NCI-H1436 treated with DMSO at 0.1 percent for 48 hours (cell line): Measurements from ENCODE around the gene ITIH2.
"Not testable (repeated sequence)": the region's sequence is repeated elsewhere in the genome, so short reads cannot be mapped to it uniquely, and the experiment has no call there.

Experiments used
- DNase-seq: peaks from one replicate; lab custom pipeline; 2025; lab: John Stamatoyannopoulos, UW

ITIH2 gene

DNA sequence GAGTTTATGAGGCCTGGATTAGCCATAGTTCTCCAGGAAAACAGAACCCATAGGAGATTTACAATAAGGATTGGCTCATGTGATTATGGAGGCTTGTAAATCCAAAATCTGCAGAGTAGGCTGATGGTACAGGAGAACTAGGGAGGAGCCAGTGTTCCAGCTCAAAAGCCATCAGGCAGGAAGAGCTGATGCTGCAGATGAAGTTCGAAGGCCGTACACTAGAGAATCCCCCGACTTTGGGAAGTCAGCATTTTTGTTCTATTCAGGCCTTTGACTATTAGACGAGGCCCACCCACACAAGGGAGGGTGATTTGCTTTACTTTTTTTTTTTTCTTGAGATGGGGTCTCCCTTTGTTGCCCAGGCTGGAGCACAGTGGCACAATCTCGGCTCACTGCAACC, 47.1 kb downstream of the ITIH2 start:
- no peak for DNase-seq

DNA sequence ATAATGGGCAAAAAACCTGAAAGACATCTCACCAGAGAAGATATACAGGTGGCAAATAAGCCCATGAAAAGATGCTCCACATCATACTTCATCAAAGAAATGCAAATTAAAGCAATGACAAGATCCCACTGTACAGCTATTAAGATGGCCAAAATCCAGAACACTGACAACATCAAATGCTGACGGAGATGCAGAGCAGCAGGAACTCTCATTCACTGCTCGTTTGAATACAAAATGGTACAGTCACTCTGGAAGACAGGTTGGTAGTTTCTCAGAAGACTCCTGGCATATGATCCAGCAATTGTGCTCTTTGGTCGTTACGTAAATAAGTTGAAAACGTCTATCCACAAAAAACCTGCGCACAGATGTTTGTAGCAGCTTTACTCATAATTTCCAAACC, 49.1 kb downstream of the ITIH2 start:
- no peak for DNase-seq

DNA sequence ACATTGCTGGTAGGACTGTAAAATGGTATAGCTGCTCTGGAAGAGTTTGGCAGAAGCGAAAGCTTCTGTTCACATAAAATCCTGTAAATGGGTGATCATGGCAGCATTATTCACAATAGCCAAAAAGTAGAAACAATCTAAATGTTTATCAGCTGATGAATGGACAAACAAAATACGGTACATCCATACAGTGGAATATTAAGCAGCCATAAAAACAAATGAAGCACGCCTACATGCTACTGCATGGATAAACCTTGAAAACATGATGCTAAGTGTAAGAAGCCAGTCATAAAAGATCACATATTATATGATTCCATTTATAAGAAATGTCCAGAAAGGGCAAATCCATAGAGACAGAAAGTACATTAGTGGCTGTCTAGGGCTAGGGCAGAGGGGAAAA, 52.0 kb downstream of the ITIH2 start:
- DNase-seq, result no peak

DNA sequence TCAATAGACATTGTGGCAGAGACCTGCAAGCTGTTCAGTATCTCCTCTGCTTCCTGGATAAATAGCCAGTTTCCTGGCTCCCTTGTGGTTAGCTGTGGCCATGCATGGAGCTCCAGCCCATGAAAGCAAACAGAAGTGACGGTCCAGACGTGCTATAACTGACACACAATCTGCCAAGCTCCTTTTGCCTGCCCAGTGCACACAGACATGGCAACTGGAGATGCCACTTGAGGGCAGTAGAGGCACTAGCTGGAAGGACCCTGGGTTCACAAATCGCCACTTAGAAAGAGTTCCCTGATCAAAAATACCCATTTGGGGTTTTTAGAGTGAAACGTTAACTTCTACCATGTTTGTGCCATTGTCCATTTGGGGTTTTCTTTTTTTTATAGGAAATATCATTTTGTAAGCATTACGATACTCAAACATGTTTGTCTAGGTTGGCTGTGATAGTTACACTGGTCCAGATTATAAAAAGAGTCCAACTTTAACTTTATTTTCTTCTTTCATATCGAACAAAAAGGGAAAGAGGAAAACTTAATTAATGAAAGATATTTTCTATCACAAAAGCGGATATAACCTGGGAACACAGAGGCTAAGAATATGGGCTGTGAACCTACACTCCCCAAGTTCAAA, 53.4 kb downstream of the ITIH2 start:
- no peak for DNase-seq

DNA sequence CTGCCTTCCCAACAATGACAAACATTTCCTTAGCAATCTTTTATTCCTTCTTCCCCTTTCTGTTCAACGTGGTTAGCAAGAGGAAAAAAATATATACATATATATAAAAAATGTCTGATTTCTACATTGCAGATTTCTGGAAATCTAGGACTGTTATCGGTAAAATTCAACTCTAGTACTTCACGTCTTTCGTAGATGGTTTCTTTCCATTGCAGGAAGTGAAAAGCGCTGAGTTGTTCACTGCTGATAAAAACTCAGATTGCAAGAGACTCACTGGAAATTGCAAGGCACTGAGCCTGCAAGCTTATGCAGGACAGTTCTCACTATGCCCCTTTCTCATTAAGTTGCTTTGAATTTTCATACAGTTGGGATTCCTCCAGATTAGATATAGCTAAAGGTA, 60.8 kb downstream of the ITIH2 start:
- DNase-seq, result no peak

DNA sequence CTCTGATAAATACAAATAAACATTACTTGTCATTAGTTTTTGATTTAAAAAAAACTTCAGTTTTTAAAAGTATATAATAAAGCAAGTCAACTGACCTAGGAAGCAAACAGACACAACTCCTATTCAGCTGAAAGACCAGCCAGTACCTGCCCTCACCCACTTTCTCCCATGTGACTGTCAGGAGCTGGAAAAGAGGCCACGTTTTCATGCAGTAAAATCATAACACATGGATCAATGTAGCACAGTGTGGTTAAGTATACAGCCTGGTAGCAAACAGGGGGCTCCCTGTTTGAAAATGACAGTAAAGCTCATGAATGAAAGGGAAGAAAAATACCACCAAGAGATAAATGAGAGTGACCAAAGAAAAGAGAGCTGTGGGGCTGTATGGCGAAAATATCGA, 63.1 kb downstream of the ITIH2 start:
- DNase-seq, result no peak

DNA sequence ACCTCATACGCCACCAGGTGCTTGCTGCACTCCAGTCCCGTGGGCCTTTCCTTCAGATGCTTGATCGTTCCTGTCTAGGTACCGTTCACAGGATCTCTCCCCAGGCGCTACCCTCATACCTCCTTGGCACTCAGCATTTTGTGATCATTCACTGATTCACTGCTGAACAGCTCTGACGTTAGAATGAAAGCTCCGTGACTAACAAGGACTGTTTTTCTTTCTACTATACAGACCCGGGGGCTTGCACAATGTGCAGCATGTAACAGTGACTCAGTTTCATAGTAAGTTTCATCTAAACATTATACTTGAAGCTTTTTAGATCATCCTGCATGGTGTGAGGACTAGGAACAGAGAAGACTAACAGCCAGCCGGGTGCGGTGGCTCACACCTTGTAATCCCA, 64.1 kb downstream of the ITIH2 start:
- DNase-seq, result no peak

DNA sequence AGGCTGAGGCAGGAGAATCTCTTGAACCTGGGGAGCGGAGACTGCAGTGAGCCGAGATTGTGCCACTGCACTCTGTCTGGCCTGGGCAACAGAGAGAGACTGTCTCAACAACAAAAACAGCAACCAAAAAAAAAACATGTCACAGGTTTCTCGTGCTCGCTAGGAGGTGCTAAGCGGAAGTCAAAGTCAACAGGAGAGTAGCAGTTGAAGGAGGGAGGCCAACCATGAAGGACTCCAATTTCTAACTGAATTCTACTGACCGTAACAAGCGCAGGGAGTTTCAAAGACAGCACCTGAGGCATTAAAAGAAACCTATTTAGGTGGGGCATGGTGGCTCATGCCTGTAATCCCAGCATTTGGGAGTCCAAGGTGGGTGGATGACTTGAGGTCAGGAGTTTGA, 65.3 kb downstream of the ITIH2 start:
- DNase-seq, result no peak

DNA sequence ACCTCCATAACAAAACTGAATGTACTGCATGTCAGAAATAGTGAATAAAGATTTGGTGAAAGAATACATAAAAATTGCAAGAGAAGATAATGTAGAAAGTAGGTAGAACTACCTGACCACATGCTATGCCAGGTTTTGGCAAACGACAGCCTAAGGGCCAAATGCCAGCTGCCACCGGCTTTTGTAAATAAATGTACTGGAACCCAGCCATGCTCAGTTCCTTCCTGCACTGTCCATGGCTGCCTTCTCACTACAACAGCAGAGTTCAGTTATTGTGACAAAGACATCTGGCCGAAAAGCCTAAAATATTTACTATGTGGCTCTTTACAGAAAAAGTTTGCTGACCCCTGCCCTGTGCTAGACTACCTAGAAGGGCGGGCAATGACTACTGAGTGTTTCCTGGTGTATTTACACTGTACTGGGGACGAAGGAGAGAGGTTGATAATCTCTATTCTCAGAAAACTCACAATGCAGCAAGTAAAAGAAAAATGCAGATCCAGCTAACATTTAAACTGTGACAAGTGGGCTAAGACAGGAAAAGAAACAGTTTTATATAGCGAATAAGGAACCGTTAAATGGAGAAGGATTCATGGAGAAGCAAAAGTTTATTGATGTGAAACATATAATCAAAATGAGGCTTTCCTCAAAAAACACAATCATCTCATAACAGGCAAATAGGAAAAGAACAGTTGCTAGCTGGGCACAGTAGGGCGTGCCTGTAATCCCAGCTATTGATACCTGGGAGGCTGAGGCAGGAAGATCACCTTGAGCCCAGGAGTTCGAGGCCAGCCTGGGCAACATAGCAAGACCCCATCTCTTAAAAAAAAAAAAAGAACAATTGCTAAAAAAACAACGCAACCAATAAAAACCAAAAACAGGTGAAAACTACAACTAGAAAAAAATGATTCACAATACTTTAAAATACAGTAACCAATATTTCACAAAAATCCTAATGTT, 71.0 kb downstream of the ITIH2 start:
- DNase-seq, result no peak

DNA sequence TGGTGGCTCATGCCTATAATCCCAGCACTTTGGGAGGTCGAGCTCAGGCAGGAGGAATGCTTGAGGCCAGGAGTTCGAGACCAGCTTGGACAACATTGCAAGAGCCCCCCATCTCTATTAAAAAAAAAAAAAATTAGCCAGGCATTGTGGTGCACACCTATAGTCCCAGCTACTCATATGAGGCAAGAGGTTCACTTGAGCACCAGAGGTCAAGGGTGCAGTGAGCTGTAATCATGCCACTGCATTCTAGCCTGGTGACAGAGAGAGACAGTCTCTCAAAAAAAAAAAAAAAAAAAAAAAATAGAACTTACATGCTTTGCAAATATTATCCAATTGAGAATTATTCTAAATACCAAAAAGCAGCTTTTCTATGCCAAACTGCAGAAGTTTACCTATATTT, 73.7 kb downstream of the ITIH2 start:
- no peak for DNase-seq

DNA sequence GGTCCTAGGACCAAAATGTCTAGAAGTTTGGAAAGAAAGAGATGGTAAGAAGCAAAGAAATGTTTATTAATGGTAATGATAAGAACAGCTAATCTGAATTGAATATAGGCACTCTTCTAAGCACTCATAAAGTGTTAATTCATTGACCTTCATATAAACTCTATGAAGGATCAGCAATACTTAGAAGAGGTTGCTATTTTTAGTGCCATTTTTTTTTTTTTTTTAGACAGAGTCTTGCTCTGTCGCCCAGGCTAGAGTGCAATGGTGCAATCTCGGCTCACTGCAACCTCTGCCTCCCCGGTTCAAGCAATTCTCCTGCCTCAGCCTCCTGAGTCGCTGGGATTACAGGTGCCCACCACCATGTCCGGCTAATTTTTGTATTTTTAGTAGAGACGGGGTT, 79.1 kb downstream of the ITIH2 start:
- DNase-seq, result not testable (repeated sequence)

DNA sequence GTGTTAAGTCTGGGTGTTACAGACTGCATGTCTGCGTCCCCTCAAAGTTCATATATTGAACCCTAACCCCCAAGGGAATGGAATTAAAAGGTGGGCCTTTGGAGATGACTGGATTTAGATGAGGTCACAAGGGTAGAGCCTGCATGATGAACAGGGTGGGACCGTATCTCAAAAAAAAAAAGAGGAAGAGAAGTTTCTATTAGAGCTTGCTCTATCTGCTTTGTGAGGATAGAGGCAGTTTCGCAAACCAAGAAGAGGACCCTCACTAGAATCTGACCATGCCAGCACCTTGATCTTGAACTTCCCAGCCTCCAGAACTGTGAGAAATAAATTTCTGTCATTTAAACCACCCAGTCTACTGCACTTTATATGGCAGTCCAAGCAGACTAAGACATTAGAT, 83.3 kb downstream of the ITIH2 start:
- no peak for DNase-seq

DNA sequence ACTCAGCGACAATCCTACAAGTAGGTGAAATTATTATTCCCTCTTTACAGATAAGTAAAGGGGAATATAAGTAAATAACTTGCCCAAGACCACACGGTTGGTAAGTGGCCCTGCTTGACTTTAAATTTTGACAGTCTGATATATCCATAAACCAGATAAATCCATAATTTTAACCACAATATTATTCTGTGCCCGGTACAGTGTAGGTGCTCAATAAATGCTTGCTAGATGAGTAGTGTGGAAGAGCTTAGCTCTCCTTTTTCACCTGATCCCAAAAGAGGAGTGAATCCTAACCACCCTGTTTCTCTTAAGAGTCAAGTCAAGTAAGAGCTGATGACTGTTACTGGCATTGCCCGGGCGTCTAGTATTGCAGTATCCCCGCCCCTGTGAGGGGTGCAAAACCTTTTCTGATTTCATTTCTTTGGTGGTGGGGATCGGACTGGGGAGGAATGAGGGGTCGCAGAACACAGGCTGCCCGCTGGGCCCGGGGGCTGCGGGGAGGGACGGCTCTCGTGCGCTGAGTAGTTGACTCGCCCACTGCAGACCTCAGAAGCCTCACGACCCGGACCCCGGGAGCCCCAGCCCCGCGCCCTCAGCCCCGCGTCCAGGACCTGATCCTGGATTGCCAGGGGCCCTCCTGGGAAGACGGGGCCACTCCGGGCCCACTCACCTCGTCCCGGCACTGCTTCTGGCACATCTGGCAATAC, 84.2 kb downstream of the ITIH2 start:
- no peak for DNase-seq

DNA sequence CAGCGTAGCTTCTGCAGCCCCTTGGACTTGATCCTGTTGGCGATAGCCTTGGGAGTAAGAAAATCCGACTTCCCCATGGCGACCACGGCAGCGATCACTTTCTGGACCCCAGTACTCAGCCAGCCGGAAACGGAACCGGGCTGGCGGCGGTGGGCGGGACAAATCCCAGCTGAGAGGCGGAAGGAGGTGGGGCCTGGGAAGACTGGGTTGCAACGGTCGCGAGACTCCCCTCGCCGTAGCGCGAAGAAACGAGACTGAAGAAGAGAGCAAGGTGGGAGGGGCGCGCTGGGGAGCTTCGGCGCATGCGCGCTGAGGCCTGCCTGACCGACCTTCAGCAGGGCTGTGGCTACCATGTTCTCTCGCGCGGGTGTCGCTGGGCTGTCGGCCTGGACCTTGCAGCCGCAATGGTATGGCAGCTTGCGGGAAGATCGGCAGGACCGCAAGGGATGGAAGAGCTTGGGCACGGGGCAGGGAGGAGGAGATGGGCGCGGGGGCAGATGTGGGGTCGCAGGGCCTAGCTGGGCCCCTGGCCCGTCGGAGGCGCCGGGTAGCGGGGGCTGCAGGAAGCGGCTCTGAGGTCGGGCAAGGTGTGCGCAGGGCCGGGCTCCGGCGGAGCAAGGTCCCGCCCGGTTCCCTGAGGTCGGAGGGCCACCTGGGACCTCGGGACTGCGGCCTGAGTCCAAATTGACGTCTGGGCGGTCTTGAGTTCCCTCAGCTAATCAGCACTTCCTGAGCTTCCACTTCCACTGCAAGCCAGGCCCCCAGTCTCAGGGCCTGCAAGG, 84.9 kb downstream of the ITIH2 start, which contains the start of the genes ATP5F1C and KIN:
TSS of gene ATP5F1C (plus strand) at position 321 of the 782 bp plus-strand sequence. CDS start at position 352, 31 bp downstream.
TSS of gene KIN (minus strand) at position 137 of the 782 bp plus-strand sequence. CDS start at position 77, 60 bp downstream.
- DNase-seq, result peak; percentile 68

DNA sequence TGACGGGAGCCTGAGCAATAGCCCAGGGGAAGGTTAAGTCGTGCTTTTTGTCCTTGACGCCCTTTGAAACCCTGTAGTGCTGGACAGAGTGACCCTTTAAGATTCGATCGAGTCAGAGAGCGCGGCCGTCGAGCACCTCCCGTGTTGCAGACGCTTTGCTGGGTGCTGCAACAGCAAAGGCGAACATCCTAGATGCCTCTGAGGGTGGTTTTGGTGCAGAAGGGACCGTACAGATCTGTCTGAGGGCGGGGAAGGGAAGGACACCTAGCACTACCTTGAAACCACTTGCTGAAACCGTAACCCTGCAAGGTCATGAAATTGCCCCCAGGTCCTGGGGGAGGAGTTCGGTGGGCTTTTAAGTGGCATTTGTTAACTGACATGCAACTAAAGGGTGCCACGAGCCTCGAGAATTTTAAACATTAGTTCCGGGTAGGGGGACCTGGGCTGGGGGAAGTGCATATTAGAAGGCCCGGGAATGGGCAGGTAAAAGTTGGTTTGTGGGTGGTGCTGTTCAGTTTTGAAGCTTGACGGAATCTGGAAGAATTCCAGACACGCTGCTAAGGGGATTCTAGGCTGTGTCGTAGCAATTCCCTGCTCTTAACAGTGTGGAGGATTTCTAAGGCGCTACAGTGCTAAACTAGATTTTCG, 85.6 kb downstream of the ITIH2 start:
- DNase-seq, result no peak

DNA sequence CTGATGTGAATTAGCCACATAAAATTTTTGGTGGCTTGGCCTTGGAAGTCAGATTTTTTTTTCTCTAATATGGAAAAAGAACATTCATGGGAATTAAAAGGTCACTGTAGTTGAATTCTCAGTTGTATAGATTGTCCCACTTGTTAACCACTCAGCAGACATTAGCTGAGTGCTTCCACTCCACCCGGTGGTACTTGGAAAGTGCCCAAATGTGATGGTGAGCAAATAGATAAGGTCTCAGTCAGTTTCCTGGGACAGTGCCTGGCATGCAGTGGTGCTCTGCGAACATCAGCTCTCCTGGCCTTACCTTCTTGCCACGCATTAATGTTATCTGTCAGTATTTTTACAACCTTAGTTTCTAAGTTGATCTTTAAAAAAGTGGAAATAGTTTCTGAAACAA, 86.3 kb downstream of the ITIH2 start:
- no peak for DNase-seq

DNA sequence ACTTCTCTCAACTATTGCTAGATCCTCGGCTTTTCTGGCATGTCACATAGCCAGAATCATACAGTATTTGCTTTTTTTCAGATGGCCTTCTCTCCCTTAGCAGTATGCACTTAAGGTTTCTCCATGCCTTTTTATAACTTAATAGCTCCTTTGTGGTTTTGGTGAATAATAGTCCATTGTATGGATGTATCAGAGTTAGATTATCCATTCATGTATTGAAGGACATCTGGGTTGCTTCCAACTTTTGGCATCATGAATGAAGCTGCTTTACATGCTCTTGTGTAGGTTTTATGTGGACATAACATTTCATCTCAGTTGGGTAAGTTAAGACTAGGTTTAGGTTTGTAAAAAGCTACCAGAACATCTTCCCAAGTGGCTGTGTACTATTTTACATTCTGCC, 89.4 kb downstream of the ITIH2 start:
- no peak for DNase-seq

DNA sequence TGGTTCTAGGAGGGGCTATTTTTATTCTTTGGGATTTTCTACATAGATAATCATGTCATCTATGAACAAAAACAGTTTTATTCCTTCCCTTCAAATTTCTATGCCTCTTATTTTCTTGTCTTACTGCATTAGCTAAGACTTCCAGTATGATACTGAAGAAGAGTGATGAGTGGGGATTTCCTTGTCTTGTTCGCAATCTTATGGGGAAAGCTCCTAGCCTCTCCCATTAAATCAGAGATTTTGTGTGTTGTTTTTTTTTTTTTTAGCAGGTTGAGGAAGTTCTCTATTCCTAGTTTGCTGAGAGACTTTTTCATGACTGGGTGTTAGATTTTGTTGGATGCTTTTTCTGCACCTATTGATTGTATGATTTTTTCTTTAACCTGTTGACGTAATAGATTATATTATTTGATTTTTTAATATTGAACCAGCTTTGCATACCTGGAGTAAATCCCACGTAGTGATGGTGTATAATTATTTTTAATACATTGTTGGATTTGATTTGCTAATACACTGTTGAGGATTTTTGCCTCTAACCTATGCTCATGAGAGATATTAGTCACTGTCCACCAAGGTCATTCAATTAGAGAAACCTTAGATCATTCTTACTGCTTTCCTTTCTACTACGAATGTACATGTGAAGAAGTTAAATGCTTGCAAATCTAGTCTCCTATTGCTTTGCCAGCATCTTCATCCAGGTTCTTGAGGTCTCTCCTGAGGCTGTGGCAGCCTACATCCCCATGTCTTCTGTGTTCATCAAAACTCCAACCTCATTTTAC, 91.3 kb downstream of the ITIH2 start:
- no peak for DNase-seq

DNA sequence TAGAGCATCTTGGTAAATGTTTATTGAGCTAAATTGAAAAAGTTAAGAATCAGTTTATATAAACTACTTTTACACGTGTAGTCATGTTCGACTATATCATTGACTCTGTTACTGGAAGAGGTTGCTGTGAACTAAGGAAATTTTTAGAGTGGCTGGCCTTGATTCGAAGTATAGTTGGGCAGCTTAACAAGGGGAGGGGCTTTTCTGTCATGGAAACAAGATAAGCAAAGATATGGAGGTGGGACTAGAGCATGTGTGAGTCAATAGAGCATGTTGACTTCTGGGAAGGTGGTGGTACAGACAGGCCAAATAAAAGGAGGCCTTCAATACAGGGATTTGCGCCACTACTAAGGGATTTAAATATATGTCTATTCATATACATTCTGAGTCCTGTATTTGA, 92.5 kb downstream of the ITIH2 start:
- no peak for DNase-seq

DNA sequence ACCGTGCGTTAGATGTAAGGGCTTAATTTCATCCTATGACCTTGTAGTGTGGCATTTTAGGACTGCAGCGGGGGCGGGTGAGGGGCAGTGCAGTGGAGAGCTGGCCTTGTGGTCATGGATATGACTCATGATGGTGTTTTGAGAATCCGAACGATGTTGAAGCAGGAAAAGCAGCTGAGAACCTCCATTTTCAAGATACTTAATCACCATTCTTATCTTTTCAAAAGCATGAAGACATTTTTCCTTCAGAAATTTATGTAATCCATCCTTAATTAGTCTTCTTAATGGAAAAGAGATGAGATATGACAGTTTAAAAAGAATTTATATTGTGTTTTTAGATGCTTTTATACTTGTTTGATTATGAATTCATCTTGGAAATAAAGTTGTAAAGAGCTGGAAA, 94.5 kb downstream of the ITIH2 start:
- no peak for DNase-seq
